H1 (cell line): Measurements from ENCODE around the gene CDKN2B-AS1. TPM values are rescaled to one million over a fixed set of nuclear protein-coding genes. Genes with fewer than 3 reads are reported as not detected.

ENCODE experiments used
- CTCF ChIA-PET: fragments of 300-600 bp; sonication (Branson Sonifier 250); formaldehyde crosslinking; loops from one replicate; lab custom pipeline; 2021; ENCODE audit not compliant: partially characterized antibody; lab: Charles Lee
- POLR2A ChIA-PET: fragments of 300-600 bp; sonication (Branson Sonifier 250); formaldehyde crosslinking; loops from one replicate; lab custom pipeline; 2021; ENCODE audit warnings: inconsistent platforms; ENCODE audit not compliant: partially characterized antibody; lab: Charles Lee
- DNase-seq, 2 experiments: peaks; one replicate each; pipeline versions ENCODE4 v3.0.0 to v3.0.0-alpha.2; 2010 to 2022; ENCODE audit warnings: low spot score in 2 of 2, low read depth in 1 of 2, mixed read lengths in 1 of 2
- FAIRE-seq: peaks from 2 replicates; lab custom pipeline; 2011; peaks lifted over from hg19 to GRCh38; lab: Jason Lieb, UNC
- H2AFZ ChIP-seq: 2 replicates; pipeline ENCODE4 v1.8.1; 2012; ENCODE audit warnings: low read length, inconsistent platforms
- H2AK5ac ChIP-seq: 2 replicates; pipeline ENCODE4 v1.6.1; 2013; ENCODE audit warnings: low read depth, low read length
- H2BK120ac ChIP-seq: replicated peaks from 2 replicates; pipeline ENCODE3; 2013; ENCODE audit warnings: low read depth, low read length, inconsistent platforms
- H2BK12ac ChIP-seq: 2 replicates; pipeline ENCODE4 v1.6.1; 2013; ENCODE audit warnings: low read depth, low read length
- H2BK15ac ChIP-seq: 2 replicates; pipeline ENCODE4 v1.6.1; 2013; ENCODE audit warnings: low read length
- H2BK20ac ChIP-seq: 2 replicates; pipeline ENCODE4 v1.6.1; 2013; ENCODE audit warnings: low read length
- H2BK5ac ChIP-seq: 2 replicates; pipeline ENCODE4 v1.6.1; 2013; ENCODE audit warnings: low read depth, low read length
- H3K14ac ChIP-seq: 2 replicates; pipeline ENCODE4 v1.6.1; 2013; ENCODE audit warnings: inconsistent platforms; ENCODE audit not compliant: insufficient read length
- H3K18ac ChIP-seq: 2 replicates; pipeline ENCODE4 v1.6.1; 2013; ENCODE audit warnings: low read length; ENCODE audit errors: extremely low read depth
- H3K23ac ChIP-seq: 2 replicates; pipeline ENCODE4 v1.6.1; 2013; ENCODE audit warnings: inconsistent platforms; ENCODE audit not compliant: insufficient read length
- H3K23me2 ChIP-seq: 2 replicates; pipeline ENCODE4 v1.6.1; 2013; ENCODE audit warnings: low read depth, low read length
- H3K27ac ChIP-seq: 2 replicates; pipeline ENCODE4 v1.6.1; 2011; ENCODE audit warnings: low read depth, low read length, inconsistent platforms
- H3K27me3 ChIP-seq, 4 experiments: replicated peaks in 1 of 4; 1 replicate in 1 of 4; 2 replicates in 3 of 4; pipeline versions ENCODE4 v1.6.1 to v1.8.1; 2011 to 2013; ENCODE audit warnings: low read length in 3 of 4, mild to moderate bottlenecking in 3 of 4, inconsistent platforms in 2 of 4, mixed read lengths in 2 of 4, moderate library complexity in 1 of 4; ENCODE audit not compliant: control insufficient read depth in 3 of 4, insufficient read depth in 3 of 4; ENCODE audit errors: extremely low read depth in 1 of 4
- H3K36me3 ChIP-seq, 4 experiments: 2 replicates each; pipeline versions ENCODE4 v1.6.1 to v1.8.1; 2011 to 2013; ENCODE audit warnings: mild to moderate bottlenecking in 4 of 4, low read length in 3 of 4, moderate library complexity in 2 of 4, control low read depth in 1 of 4, inconsistent platforms in 1 of 4; ENCODE audit not compliant: insufficient read depth in 4 of 4, control insufficient read depth in 2 of 4
- H3K4ac ChIP-seq: replicated peaks from 2 replicates; pipeline ENCODE3; 2013; ENCODE audit warnings: low read length, low read depth, mixed read lengths, inconsistent platforms; ENCODE audit not compliant: insufficient read length
- H3K4me1 ChIP-seq, 4 experiments: replicated peaks in 1 of 4; 1 replicate in 1 of 4; 2 replicates in 3 of 4; pipeline versions ENCODE4 v1.6.1 to v1.8.1; 2011 to 2013; ENCODE audit warnings: low read length in 3 of 4, inconsistent platforms in 2 of 4, mixed read lengths in 1 of 4; ENCODE audit not compliant: insufficient read depth in 4 of 4, control insufficient read depth in 3 of 4
- H3K4me2 ChIP-seq, 2 experiments: 2 replicates each; pipeline versions ENCODE4 v1.6.1 to v1.8.1; 2011 to 2013; ENCODE audit warnings: low read depth in 2 of 2, low read length in 2 of 2, control low read depth in 1 of 2, inconsistent platforms in 1 of 2, mild to moderate bottlenecking in 1 of 2; ENCODE audit not compliant: insufficient read depth in 1 of 2
- H3K4me3 ChIP-seq, 4 experiments: fragments of 200-600, 300-600 bp in 1 of 4; sonication (generic), shearing (Covaris generic), sonication (Bioruptor Twin) in 1 of 4; 2 replicates each; pipeline versions ENCODE4 v1.5.1 to v1.8.1; 2011 to 2016; ENCODE audit warnings: low read length in 4 of 4, low read depth in 3 of 4, control low read depth in 2 of 4, inconsistent platforms in 2 of 4, mild to moderate bottlenecking in 2 of 4, mixed read lengths in 1 of 4, moderate library complexity in 1 of 4; ENCODE audit not compliant: insufficient read depth in 2 of 4; ENCODE audit errors: extremely low read depth in 1 of 4
- H3K56ac ChIP-seq: replicated peaks from 2 replicates; pipeline ENCODE3; 2013; ENCODE audit warnings: low read depth, mild to moderate bottlenecking, mixed read lengths, low read length, inconsistent platforms; ENCODE audit not compliant: insufficient read length
- H3K79me1 ChIP-seq: 2 replicates; pipeline ENCODE4 v1.6.1; 2013; ENCODE audit warnings: low read depth, low read length, control low read depth
- H3K79me2 ChIP-seq, 2 experiments: 2 replicates each; pipeline versions ENCODE4 v1.6.1 to v1.8.1; 2012 to 2013; ENCODE audit warnings: low read length in 2 of 2, mild to moderate bottlenecking in 2 of 2, inconsistent platforms in 1 of 2; ENCODE audit not compliant: insufficient read depth in 2 of 2, control insufficient read depth in 1 of 2
- H3K9ac ChIP-seq, 4 experiments: replicated peaks in 1 of 4; 1 replicate in 1 of 4; 2 replicates in 3 of 4; pipeline versions ENCODE4 v1.6.1 to v1.8.1; 2011 to 2013; ENCODE audit warnings: low read depth in 3 of 4, low read length in 3 of 4, control low read depth in 2 of 4, mild to moderate bottlenecking in 2 of 4, moderate library complexity in 2 of 4, inconsistent platforms in 1 of 4; ENCODE audit errors: extremely low read depth in 1 of 4
- H3K9me3 ChIP-seq, 2 experiments: 2 replicates each; pipeline versions ENCODE4 v1.6.1 to v1.8.1; 2012 to 2013; ENCODE audit warnings: mild to moderate bottlenecking in 2 of 2, moderate library complexity in 2 of 2, control low read depth in 1 of 2, inconsistent platforms in 1 of 2, low read depth in 1 of 2, low read length in 1 of 2, mixed read lengths in 1 of 2; ENCODE audit not compliant: insufficient read depth in 2 of 2
- H4K20me1 ChIP-seq, 2 experiments: replicated peaks in 1 of 2; 2 replicates each; pipeline versions ENCODE3 to v1.8.1; 2011 to 2013; ENCODE audit warnings: inconsistent platforms in 2 of 2, low read length in 2 of 2, mild to moderate bottlenecking in 1 of 2; ENCODE audit not compliant: insufficient read depth in 2 of 2, control insufficient read depth in 1 of 2
- H4K5ac ChIP-seq: 2 replicates; pipeline ENCODE4 v1.6.1; 2013; ENCODE audit warnings: low read length, low read depth, mixed read lengths, inconsistent platforms; ENCODE audit not compliant: insufficient read length
- H4K8ac ChIP-seq: 2 replicates; pipeline ENCODE4 v1.8.0; 2013; ENCODE audit warnings: mild to moderate bottlenecking, moderate library complexity, low read length, inconsistent platforms; ENCODE audit not compliant: insufficient read depth; ENCODE audit errors: extremely low read depth
- H4K91ac ChIP-seq: replicated peaks from 2 replicates; pipeline ENCODE3; 2013; ENCODE audit warnings: low read length, mixed read lengths, inconsistent platforms; ENCODE audit not compliant: insufficient read length
- ATF2 ChIP-seq: IDR thresholded peaks from 2 replicates; pipeline ENCODE4 v1.6.1; 2012; ENCODE audit warnings: low read length, inconsistent platforms
- BACH1 ChIP-seq: IDR thresholded peaks from 2 replicates; pipeline ENCODE4 v1.6.1; 2012; ENCODE audit warnings: low read length, improper control_type of control experiment
- CBX8 ChIP-seq: fragments of 300-800, 300-1000 bp; sonication (generic); IDR thresholded peaks from 2 replicates; pipeline ENCODE4 v1.7.1; 2016; ENCODE audit warnings: low read depth, low read length, borderline replicate concordance
- CREB1 ChIP-seq: IDR thresholded peaks from 2 replicates; pipeline ENCODE4 v1.6.1; 2012; ENCODE audit warnings: inconsistent platforms
- CTBP2 ChIP-seq: IDR thresholded peaks from 2 replicates; pipeline ENCODE4 v1.7.0; 2011; ENCODE audit warnings: borderline replicate concordance, mild to moderate bottlenecking, moderate library complexity, mixed read lengths, low read length; ENCODE audit not compliant: insufficient read depth, insufficient read length
- EP300 ChIP-seq, 2 experiments: IDR thresholded peaks; 1 replicate in 1 of 2; 2 replicates in 1 of 2; pipeline ENCODE4 v1.6.1; 2011 to 2012; ENCODE audit warnings: low read depth in 2 of 2, low read length in 2 of 2, mild to moderate bottlenecking in 2 of 2, borderline replicate concordance in 1 of 2, inconsistent platforms in 1 of 2, moderate library complexity in 1 of 2
- EZH2 ChIP-seq: fragments of 200-600 bp; sonication (generic); IDR thresholded peaks from 2 replicates; pipeline ENCODE4 v1.7.1; 2012; ENCODE audit warnings: low read depth, mild to moderate bottlenecking, moderate library complexity, low read length, inconsistent platforms; ENCODE audit not compliant: severe bottlenecking
- HDAC6 ChIP-seq: IDR thresholded peaks from one replicate; pipeline ENCODE4 v1.7.1; 2012; ENCODE audit warnings: low read depth, mild to moderate bottlenecking, inconsistent platforms, low read length, moderate library complexity
- POU5F1 ChIP-seq: IDR thresholded peaks from 2 replicates; pipeline ENCODE4 v1.6.1; 2011; ENCODE audit warnings: low read depth, mild to moderate bottlenecking, low read length, moderate library complexity
- RBBP5 ChIP-seq: IDR thresholded peaks from 2 replicates; pipeline ENCODE4 v1.7.1; 2012; ENCODE audit warnings: low read depth, mild to moderate bottlenecking, inconsistent platforms, low read length, moderate library complexity, borderline replicate concordance
- RNF2 ChIP-seq: fragments of 200-900, 300-1000 bp; sonication (generic); IDR thresholded peaks from 2 replicates; pipeline ENCODE4 v1.7.1; 2016; ENCODE audit warnings: borderline replicate concordance, low read depth, mild to moderate bottlenecking, antibody characterized with exemption, low read length; ENCODE audit not compliant: poor library complexity, severe bottlenecking; ENCODE audit errors: missing control alignments
- TEAD4 ChIP-seq: IDR thresholded peaks from 2 replicates; pipeline ENCODE4 v1.6.1; 2012; ENCODE audit warnings: low read depth, low read length, inconsistent platforms, mixed read lengths
- polyA plus RNA-seq, 7 experiments: library from polyadenylated mRNA; depleted of rRNA in 3 of 7; stranded (reverse) in 5 of 7; unstranded in 2 of 7; fragments of >200 nt in 5 of 7; fragments of 200-250 nt in 2 of 7; gene quantifications; 1 replicate in 5 of 7; 2 replicates in 1 of 7; 4 replicates in 1 of 7; pipeline versions ENCODE4 v1.2.1 to v1.2.3, GENCODE V29; 2011 to 2013; ENCODE audit warnings: missing spikeins in 2 of 7, mixed read lengths in 2 of 7
- total RNA-seq: library from RNA; stranded (reverse); fragmentation: NEBNext Ultra II Directional; extraction: Animal tissue kit (Norgen Biotek cat#: 25700); gene quantifications from 2 replicates; pipeline ENCODE4 v1.2.1, GENCODE V29; 2021

The CDKN2B-AS1 gene
- total and polyA plus RNA-seq, 2 of the 8 experiments (the other 6 are each of a cell fraction or from before 2014, with no cell fraction given), result not detected

DNA sequence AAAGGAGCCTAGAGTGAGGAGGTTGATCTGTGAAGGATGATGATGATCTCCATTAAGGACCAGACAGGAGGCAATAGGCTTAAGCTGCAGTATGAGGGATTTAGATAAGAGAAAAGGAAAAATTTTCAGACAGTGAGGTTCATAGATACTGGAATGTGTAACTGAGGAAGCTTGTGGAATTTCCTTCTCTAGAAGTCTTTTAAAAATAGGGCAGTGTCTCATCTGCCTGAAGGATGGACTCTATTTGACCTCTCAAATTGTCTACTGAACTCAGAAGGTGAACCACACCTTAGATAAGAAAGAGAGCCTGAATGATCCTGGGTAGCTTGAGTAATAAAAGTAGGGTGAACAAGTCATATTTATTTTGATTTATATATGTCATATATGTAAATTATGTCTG lies 162.7 kb downstream of the CDKN2B-AS1 start:
- ChIA-PET POLR2A (no interaction called here), CTCF (interaction anchor here (1.6 kb wide), 1 partner anchor 15 kb away, joined by 4 read pairs; no protein-coding TSS in a partner anchor)
- Histone ChIP-seq H3K4me2 (no peak overlapping the region), H3K36me3 (no peaks in the 10 kb centered on the region), H2BK5ac (no peak overlapping the region), H3K4ac (no peak overlapping the region), H3K27ac (no peak overlapping the region), H3K27me3 (no peaks in the 10 kb centered on the region), H2BK20ac (no peak overlapping the region), H4K5ac (no peak overlapping the region), H3K9me3 (no peaks in the 10 kb centered on the region), H4K8ac (no peak overlapping the region), H3K14ac (no peak overlapping the region), H2AK5ac (no peak overlapping the region), H3K79me2 (no peaks in the 10 kb centered on the region), H3K23me2 (no peaks in the 10 kb centered on the region), H4K91ac (no peak overlapping the region), H2BK15ac (no peak overlapping the region), H3K79me1 (no peaks in the 10 kb centered on the region), H3K18ac (no peak overlapping the region), H3K4me3 (no peak overlapping the region), H2AFZ (no peak overlapping the region), H3K9ac (no peak overlapping the region), H4K20me1 (no peaks in the 10 kb centered on the region), H3K4me1 (no peaks in the 10 kb centered on the region), H2BK120ac (no peak overlapping the region), H3K23ac (no peak overlapping the region), H3K56ac (no peak overlapping the region), H2BK12ac (no peak overlapping the region)
- FAIRE-seq (no peak), DNase-seq (no peak)
- no peak for TF ChIP-seq RBBP5
- no peak for TF ChIP-seq CTBP2
- TF ChIP-seq BACH1, result no peak
- TF ChIP-seq TEAD4, result no peak
- no peak for TF ChIP-seq POU5F1
- TF ChIP-seq RNF2, result no peak
- TF ChIP-seq ATF2, result no peak
- no peak for TF ChIP-seq HDAC6
- no peak for TF ChIP-seq EP300 (IDR thresholded peaks at IDR 0.05; ENCODE audit: borderline replicate concordance in 1 of 2, low read depth in 2 of 2, low read length in 2 of 2)
- no peak for TF ChIP-seq EZH2
- no peak for TF ChIP-seq CREB1
- no peak for TF ChIP-seq CBX8
